ENCODE data around the gene DET1.
"Not testable (repeated sequence)": the region's sequence is repeated elsewhere in the genome, so short reads cannot be mapped to it uniquely, and the experiment has no call there.

The DET1 gene

GRCh38 chr15:88497109-88497765 is 49.2 kb downstream of the DET1 start:
- DNase-seq (ENCODE audit: low read depth), result no peak

DNA sequence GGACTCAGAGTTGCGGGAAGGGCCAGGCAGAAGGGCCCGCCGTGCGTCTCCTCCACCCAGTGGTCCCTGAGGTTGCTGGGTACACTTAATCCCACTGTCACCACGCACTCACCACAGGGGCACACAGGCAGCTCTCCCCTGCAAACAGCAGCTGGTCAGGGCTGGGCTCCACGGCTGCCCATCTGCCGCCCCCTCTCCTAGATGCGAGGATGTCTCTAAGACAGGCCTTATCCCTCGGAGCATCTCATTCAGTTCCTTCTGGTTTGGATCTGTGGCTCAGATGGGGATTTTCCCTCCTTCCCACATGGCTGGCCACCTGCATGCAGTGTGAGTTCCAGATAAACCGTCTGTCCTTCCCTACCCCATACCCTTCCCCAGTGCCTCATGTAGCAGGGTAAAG is 52.6 kb downstream of the DET1 start:
- no peak for DNase-seq (ENCODE audit: low read depth)

DNA sequence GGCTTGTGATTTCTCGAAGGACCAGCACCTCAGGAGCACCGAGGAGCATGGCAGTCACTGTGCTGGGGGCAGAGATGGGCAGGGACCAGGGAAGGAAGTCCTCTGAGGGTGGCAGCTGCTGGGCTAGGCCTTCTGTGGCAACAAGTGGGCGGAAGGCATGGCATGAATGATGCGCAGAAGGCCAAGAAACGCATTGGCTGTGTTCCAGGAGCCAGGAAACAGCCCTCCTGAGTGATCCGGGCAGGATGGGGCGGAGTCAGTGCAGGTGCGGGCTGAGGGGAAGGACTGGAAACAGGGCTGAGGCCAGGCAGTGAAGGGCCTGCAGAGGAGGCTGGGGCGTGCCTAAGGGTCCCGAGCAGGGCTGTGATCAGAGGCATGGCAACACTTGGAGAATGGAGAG is 55.3 kb downstream of the DET1 start:
- DNase-seq (ENCODE audit: low read depth), result no peak

- DNase-seq (ENCODE audit: low read depth), result no peak
Measured at GRCh38 chr15:88490036-88490435, 56.4 kb downstream of the DET1 start.

DNA sequence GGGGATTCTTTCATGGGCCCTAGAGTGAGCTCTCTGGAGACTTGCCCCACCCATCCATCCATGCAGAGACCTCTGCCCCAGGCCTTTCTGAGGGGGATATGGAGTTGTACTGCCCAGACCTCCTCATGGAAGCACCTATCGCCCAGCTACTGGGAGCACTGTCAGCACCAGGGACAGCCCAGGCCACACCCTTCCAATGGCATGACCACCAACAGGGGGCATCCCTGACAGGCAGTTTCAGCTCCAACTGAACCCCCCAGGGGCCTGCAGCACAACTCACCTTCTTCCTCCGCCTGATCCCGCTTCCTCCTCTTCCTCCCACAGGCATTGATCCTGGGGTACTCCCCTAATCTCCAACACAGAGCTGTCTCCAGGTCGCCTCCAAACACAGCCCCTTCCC is 57.2 kb downstream of the DET1 start:
- DNase-seq (ENCODE audit: low read depth), result no peak

DNA sequence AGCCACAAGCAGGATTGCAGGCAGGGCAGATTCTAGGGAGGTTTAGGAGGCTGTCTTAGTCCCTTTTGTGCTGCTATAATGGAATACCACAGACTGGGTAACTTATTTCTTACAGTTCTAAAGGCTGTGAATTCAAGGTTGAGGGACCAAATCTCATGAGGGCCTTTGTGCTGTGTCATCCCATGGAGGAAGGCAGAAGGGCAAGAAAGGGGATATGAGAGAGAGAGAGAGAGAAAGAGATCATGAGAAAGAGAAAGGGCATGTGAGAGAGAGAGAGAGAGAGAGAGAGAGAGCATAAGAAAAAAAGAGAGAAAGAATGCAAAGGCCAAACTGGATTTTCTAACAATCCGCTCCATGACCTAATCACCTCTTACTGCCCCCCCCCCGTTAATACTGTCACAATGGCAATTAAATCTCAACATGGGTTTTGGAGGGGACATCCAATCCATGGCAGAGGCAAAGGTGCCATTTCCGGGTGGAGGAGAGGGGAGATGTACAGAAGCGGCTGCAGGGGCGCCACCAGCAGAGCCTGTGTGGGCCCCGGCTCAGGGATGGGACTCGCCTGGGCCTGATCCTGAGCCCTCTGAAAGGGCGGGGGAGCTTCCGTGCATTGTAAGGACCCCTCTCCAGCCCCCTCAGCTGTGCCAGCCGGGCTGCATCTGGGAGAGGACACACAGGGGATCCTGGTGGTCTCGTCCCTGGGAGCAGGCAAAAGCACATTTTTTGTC is 58.5 kb downstream of the DET1 start:
- DNase-seq (ENCODE audit: low read depth), result no peak

DNA sequence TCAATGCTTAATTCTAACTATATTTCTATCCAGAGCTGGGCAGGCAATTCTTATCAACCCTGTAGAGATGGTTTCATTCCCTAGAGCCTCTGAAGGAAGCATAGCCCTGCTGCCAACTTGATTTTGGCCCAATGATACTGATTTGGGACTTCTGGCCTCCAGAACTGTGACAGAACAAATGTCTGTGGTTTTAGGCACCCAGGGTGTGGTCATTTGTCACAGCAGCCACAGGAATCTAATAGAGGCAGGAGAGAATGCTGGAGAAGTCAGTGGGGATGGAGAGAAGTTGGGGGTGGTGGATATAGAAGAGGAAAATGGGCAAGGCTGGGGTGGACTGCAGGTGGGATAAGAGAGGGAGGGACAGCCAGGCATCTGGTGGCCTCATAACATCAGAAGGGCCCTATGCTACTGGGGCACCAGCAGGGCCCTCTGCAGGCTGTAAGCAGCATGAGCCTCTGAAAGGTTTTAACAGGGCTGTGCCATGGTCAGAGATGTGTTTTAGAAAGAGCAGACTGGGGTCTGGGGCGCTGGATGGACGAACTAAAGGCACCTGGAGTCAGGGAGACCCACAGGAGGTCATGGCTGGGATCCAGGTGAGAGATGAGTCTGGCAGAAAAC is 59.2 kb downstream of the DET1 start:
- no peak for DNase-seq (ENCODE audit: low read depth)

GRCh38 chr15:88484682-88485331 is 61.7 kb downstream of the DET1 start:
- DNase-seq (ENCODE audit: low read depth), result no peak

GRCh38 chr15:88482263-88482662 is 64.2 kb downstream of the DET1 start:
- no peak for DNase-seq (ENCODE audit: low read depth)

- no peak for DNase-seq (ENCODE audit: low read depth)
Measured at GRCh38 chr15:88480981-88481380, 65.5 kb downstream of the DET1 start.

GRCh38 chr15:88479169-88479568 is 67.3 kb downstream of the DET1 start:
- no peak for DNase-seq (ENCODE audit: low read depth)

GRCh38 chr15:88477904-88478303 is 68.6 kb downstream of the DET1 start:
- no peak for DNase-seq (ENCODE audit: low read depth)

- no peak for DNase-seq (ENCODE audit: low read depth)
Measured at GRCh38 chr15:88477126-88477525, 69.4 kb downstream of the DET1 start.

DNA sequence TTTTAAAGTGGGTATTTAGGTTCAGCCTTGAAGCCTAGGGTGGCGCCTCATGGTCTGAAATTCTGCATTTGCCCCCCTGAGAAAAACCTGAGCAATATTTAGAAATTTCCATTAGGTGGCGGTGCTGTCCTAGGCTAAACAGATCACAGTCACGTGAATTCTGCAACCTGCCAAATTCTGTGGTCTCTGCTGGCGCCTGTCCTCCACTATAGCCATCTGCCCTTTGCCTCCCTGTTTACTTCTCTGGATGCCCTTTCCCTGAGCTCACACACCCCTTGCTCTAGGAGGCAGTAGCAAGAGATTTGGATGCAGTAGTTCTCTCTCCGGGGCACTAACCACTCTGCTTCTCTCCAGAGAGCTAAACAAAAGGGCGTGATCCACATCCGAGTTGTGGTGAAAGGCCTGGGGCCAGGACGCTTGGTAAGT is 69.8 kb downstream of the DET1 start:
- DNase-seq (ENCODE audit: low read depth), result no peak

- not testable (repeated sequence) for DNase-seq (ENCODE audit: low read depth)
Measured at GRCh38 chr15:88473661-88474293, 72.7 kb downstream of the DET1 start.

- no peak for DNase-seq (ENCODE audit: low read depth)
Measured at GRCh38 chr15:88472225-88472624, 74.3 kb downstream of the DET1 start.

GRCh38 chr15:88470625-88471372 is 75.7 kb downstream of the DET1 start:
- no peak for DNase-seq (ENCODE audit: low read depth)

DNA sequence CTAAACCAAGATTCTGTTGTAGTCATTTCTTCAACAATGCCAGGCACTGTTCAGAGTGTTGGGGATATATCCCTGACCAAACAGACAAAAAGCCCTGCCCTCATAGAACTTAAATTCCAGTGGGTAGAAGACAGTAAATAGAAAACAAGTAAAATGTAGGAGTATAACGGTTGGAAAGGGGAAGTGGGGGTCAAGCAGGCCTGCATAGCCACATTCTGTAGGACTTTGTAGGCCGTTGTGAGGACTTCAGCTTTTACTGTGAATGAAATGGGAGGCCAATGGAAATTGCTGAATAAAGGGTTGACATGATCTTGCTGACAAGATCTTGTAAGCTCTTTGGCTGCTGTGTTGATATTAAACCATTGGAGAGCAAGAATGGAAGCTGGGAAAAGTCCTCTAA is 77.2 kb downstream of the DET1 start:
- no peak for DNase-seq (ENCODE audit: low read depth)

GRCh38 chr15:88468721-88469120 is 77.8 kb downstream of the DET1 start:
- DNase-seq (ENCODE audit: low read depth), result not testable (repeated sequence)

- DNase-seq (ENCODE audit: low read depth), result no peak
Measured at GRCh38 chr15:88467935-88468528, 78.4 kb downstream of the DET1 start.
